ENCODE results near the gene ARID3C.

The ARID3C gene

GRCh38 chr9:34634551-34635248 lies 5.8 kb upstream of the ARID3C start:
- H2AK5ac ChIP-seq (ENCODE audit: low read length): no peak overlapping the region
- H2BK12ac ChIP-seq (ENCODE audit: low read length): no peak overlapping the region
- no peaks in the 10 kb centered on the region for H3K9me3 ChIP-seq (ENCODE audit: insufficient read depth, low read depth, low read length)
- peaks cover 4% of the 10 kb centered on the region for H3K79me2 ChIP-seq (ENCODE audit: control insufficient read depth, insufficient read depth, low read length, poor library complexity)
- no peak overlapping the region for H4K8ac ChIP-seq (ENCODE audit: low read depth, low read length)
- peaks cover 14% of the 10 kb centered on the region for H3K27me3 ChIP-seq (ENCODE audit: insufficient read depth, low read length)
- H3K27ac ChIP-seq (ENCODE audit: low read depth, low read length): no peak overlapping the region
- H3K36me3 ChIP-seq (ENCODE audit: control insufficient read depth in 1 of 2, insufficient read depth in 2 of 2, low read length in 2 of 2): peaks cover 3 to 6% of the 10 kb centered on the region in 2 experiments
- H2BK5ac ChIP-seq (ENCODE audit: low read depth, low read length, poor library complexity): no peak overlapping the region
- H2AFZ ChIP-seq (ENCODE audit: insufficient read depth, low read length, poor library complexity): no peak overlapping the region
- H4K91ac ChIP-seq (ENCODE audit: low read depth, low read length): no peak overlapping the region
- H3K4me2 ChIP-seq (ENCODE audit: low read length): no peak overlapping the region
- no peak overlapping the region for H3K9ac ChIP-seq (ENCODE audit: low read length)
- no peak overlapping the region for H2BK120ac ChIP-seq (ENCODE audit: insufficient read depth, low read length, poor library complexity)
- no peak overlapping the region for H4K12ac ChIP-seq (ENCODE audit: low read depth, low read length)
- H3K79me1 ChIP-seq (ENCODE audit: low read length): peaks cover 9% of the 10 kb centered on the region
- H3K4me1 ChIP-seq (ENCODE audit: control insufficient read depth in 1 of 2, insufficient read depth in 2 of 2, low read length in 2 of 2): peaks cover 7 to 15% of the 10 kb centered on the region in 2 experiments
- no peak overlapping the region for H3K14ac ChIP-seq (ENCODE audit: low read length)
- no peak overlapping the region for H3K18ac ChIP-seq (ENCODE audit: low read length)
- no peak overlapping the region for H3K4me3 ChIP-seq (ENCODE audit: low read depth, low read length)
- no peak overlapping the region for H3K4ac ChIP-seq (ENCODE audit: low read depth, low read length)
- no peak for DNase-seq
- no CpG with 5 or more reads among the region's 3 CpGs for WGBS (ENCODE audit: extremely low coverage, insufficient coverage, insufficient read length)
- no peak overlapping the region for H3K23ac ChIP-seq (ENCODE audit: low read length)

GRCh38 chr9:34633851-34634550 lies 5.1 kb upstream of the ARID3C start:
- Histone ChIP-seq H3K18ac (ENCODE audit: low read length) (no peak overlapping the region), H3K23ac (ENCODE audit: low read length) (no peak overlapping the region), H3K4me3 (ENCODE audit: low read depth, low read length) (no peak overlapping the region), H3K36me3 (ENCODE audit: control insufficient read depth in 1 of 2, insufficient read depth in 2 of 2, low read length in 2 of 2) (peaks cover 3 to 6% of the 10 kb centered on the region in 2 experiments), H3K9ac (ENCODE audit: low read length) (no peak overlapping the region), H3K79me1 (ENCODE audit: low read length) (peaks cover 9% of the 10 kb centered on the region), H4K91ac (ENCODE audit: low read depth, low read length) (no peak overlapping the region), H3K27ac (ENCODE audit: low read depth, low read length) (no peak overlapping the region), H4K8ac (ENCODE audit: low read depth, low read length) (no peak overlapping the region), H3K9me3 (ENCODE audit: insufficient read depth, low read depth, low read length) (peaks cover 2% of the 10 kb centered on the region), H3K27me3 (ENCODE audit: insufficient read depth, low read length) (peaks cover 21% of the 10 kb centered on the region), H3K14ac (ENCODE audit: low read length) (no peak overlapping the region), H3K79me2 (ENCODE audit: control insufficient read depth, insufficient read depth, low read length, poor library complexity) (peaks cover 4% of the 10 kb centered on the region), H4K12ac (ENCODE audit: low read depth, low read length) (no peak overlapping the region), H2AK5ac (ENCODE audit: low read length) (no peak overlapping the region), H3K4me2 (ENCODE audit: low read length) (no peak overlapping the region), H3K4ac (ENCODE audit: low read depth, low read length) (no peak overlapping the region), H2BK120ac (ENCODE audit: insufficient read depth, low read length, poor library complexity) (no peak overlapping the region), H2BK5ac (ENCODE audit: low read depth, low read length, poor library complexity) (no peak overlapping the region), H2BK12ac (ENCODE audit: low read length) (no peak overlapping the region), H3K4me1 (ENCODE audit: control insufficient read depth in 1 of 2, insufficient read depth in 2 of 2, low read length in 2 of 2) (peaks cover 7 to 15% of the 10 kb centered on the region in 2 experiments), H2AFZ (ENCODE audit: insufficient read depth, low read length, poor library complexity) (no peak overlapping the region)
- no CpG with 5 or more reads among the region's 3 CpGs for WGBS (ENCODE audit: extremely low coverage, insufficient coverage, insufficient read length)
- peak; percentile 31 to 70 for DNase-seq

GRCh38 chr9:34633166-34633565 lies 4.3 kb upstream of the ARID3C start:
- Histone ChIP-seq H3K9me3 (ENCODE audit: insufficient read depth, low read depth, low read length) (peaks cover 2% of the 10 kb centered on the region), H3K27me3 (ENCODE audit: insufficient read depth, low read length) (peaks cover 28% of the 10 kb centered on the region), H3K36me3 (ENCODE audit: control insufficient read depth in 1 of 2, insufficient read depth in 2 of 2, low read length in 2 of 2) (peaks cover 3 to 6% of the 10 kb centered on the region in 2 experiments), H4K8ac (ENCODE audit: low read depth, low read length) (no peak overlapping the region), H3K79me1 (ENCODE audit: low read length) (peaks cover 9% of the 10 kb centered on the region), H3K14ac (ENCODE audit: low read length) (no peak overlapping the region), H2BK5ac (ENCODE audit: low read depth, low read length, poor library complexity) (no peak overlapping the region), H2BK12ac (ENCODE audit: low read length) (no peak overlapping the region), H3K23ac (ENCODE audit: low read length) (no peak overlapping the region), H3K27ac (ENCODE audit: low read depth, low read length) (no peak overlapping the region), H3K18ac (ENCODE audit: low read length) (no peak overlapping the region), H2AFZ (ENCODE audit: insufficient read depth, low read length, poor library complexity) (no peak overlapping the region), H2AK5ac (ENCODE audit: low read length) (no peak overlapping the region), H3K4me1 (ENCODE audit: control insufficient read depth in 1 of 2, insufficient read depth in 2 of 2, low read length in 2 of 2) (peaks cover 5 to 16% of the 10 kb centered on the region in 2 experiments), H4K91ac (ENCODE audit: low read depth, low read length) (no peak overlapping the region), H3K9ac (ENCODE audit: low read length) (no peak overlapping the region), H2BK120ac (ENCODE audit: insufficient read depth, low read length, poor library complexity) (no peak overlapping the region), H3K4ac (ENCODE audit: low read depth, low read length) (no peak overlapping the region), H3K4me2 (ENCODE audit: low read length) (no peak overlapping the region), H4K12ac (ENCODE audit: low read depth, low read length) (no peak overlapping the region), H3K79me2 (ENCODE audit: control insufficient read depth, insufficient read depth, low read length, poor library complexity) (peaks cover 4% of the 10 kb centered on the region), H3K4me3 (ENCODE audit: low read depth, low read length) (no peak overlapping the region)
- no peak for DNase-seq
- no CpG with 5 or more reads among the region's 5 CpGs for WGBS (ENCODE audit: extremely low coverage, insufficient coverage, insufficient read length)

- Histone ChIP-seq H3K14ac (ENCODE audit: low read length) (no peak overlapping the region), H3K79me1 (ENCODE audit: low read length) (no peaks in the 10 kb centered on the region), H3K4me2 (ENCODE audit: low read length) (no peak overlapping the region), H3K4me3 (ENCODE audit: low read depth, low read length) (no peak overlapping the region), H3K27me3 (ENCODE audit: insufficient read depth, low read length) (peaks cover 46% of the 10 kb centered on the region), H3K18ac (ENCODE audit: low read length) (no peak overlapping the region), H3K27ac (ENCODE audit: low read depth, low read length) (no peak overlapping the region), H2AK5ac (ENCODE audit: low read length) (no peak overlapping the region), H2BK5ac (ENCODE audit: low read depth, low read length, poor library complexity) (no peak overlapping the region), H3K4ac (ENCODE audit: low read depth, low read length) (no peak overlapping the region), H4K8ac (ENCODE audit: low read depth, low read length) (no peak overlapping the region), H3K9me3 (ENCODE audit: insufficient read depth, low read depth, low read length) (peaks cover 6% of the 10 kb centered on the region), H4K91ac (ENCODE audit: low read depth, low read length) (no peak overlapping the region), H3K9ac (ENCODE audit: low read length) (no peak overlapping the region), H2BK120ac (ENCODE audit: insufficient read depth, low read length, poor library complexity) (no peak overlapping the region), H2AFZ (ENCODE audit: insufficient read depth, low read length, poor library complexity) (no peak overlapping the region), H4K12ac (ENCODE audit: low read depth, low read length) (no peak overlapping the region), H3K36me3 (ENCODE audit: control insufficient read depth in 1 of 2, insufficient read depth in 2 of 2, low read length in 2 of 2) (peaks cover under 1 to 4% of the 10 kb centered on the region in 2 experiments), H3K79me2 (ENCODE audit: control insufficient read depth, insufficient read depth, low read length, poor library complexity) (no peaks in the 10 kb centered on the region), H3K4me1 (ENCODE audit: control insufficient read depth in 1 of 2, insufficient read depth in 2 of 2, low read length in 2 of 2) (peaks cover 0 to 3% of the 10 kb centered on the region in 2 experiments), H2BK12ac (ENCODE audit: low read length) (no peak overlapping the region), H3K23ac (ENCODE audit: low read length) (no peak overlapping the region)
- no CpG with 5 or more reads among the region's 5 CpGs for WGBS (ENCODE audit: extremely low coverage, insufficient coverage, insufficient read length)
- no peak for DNase-seq
Observed at GRCh38 chr9:34630402-34631154, 1.7 kb upstream of the ARID3C start.
